ENCODE data around the gene LMO2.

GRCh38 chr11:33906484-33907186 is 14.8 kb upstream of the LMO2 start:
- TF ChIP-seq CTCF (IDR thresholded peaks at IDR 0.05; ENCODE audit: insufficient read depth, low read depth, low read length) (no peak), EZH2 (IDR thresholded peaks at IDR 0.05; ENCODE audit: insufficient read depth, low read length) (no peak)

All from astrocyte (in vitro differentiated cells and primary cell).